Activated CD8-positive, alpha-beta memory T cell treated with anti-CD3 and anti-CD28 coated beads for 48 hours (primary cell): Measurements from ENCODE around the gene MORN1.
A peak's percentile ranks its signal among the peaks of the same experiment; 100 is the strongest.
"Not testable (repeated sequence)": the region's sequence is repeated elsewhere in the genome, so short reads cannot be mapped to it uniquely, and the experiment has no call there.

Source experiments
- DNase-seq, 3 experiments: peaks; one replicate each; pipeline ENCODE4 v3.0.0-alpha.2; 2020; ENCODE audit warnings: low read depth in 2 of 3, low spot score in 2 of 3

MORN1 gene

DNA sequence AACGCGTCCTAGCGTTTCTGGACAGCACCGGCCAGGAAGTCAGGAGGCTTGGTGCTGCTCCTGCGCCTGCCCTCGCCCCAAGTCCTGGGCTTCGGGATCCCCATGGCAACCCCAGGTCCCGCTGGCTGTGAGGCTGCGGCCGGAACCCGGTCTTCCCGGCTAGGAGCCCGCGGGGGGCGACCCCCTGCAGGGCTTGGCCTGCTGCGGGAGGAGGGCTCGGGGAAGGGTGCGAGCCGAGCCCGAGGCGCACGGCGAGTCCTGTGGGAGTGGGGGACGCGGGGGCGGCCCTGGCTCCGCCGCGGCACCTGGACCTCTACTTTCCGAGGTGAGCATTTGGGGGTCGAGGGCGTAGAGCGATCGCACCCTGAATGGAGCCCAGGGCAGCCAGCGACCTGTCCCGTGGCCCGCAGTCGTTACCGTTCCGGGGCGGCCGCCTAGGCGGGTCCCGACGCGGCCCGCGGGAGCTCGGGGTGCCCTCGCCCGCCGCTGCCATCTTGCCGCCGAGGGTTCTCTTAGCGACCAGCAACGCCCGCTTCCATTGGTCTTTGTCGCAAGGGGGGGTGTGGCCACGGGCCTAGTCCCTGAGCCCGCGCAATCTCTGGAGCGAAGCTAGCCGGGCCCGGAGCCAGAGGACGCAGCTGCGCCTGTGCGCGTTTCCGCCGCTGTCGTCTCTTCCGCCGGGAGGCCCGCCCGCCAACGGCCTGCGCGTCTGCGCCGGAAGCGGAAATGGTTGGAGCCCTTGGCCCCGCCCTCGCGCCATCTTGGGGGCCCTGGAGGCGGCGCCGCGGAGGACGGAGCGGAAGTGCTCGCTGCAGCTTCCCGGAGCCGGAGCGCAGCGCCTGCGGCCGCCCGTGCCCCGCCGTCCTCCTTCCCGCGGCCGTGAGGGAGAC, at the start of gene MORN1, which contains the start of gene RER1:
TSS of gene MORN1 (minus strand) at position 514 of the 890 bp plus-strand sequence. CDS start at position 493, 21 bp downstream.
TSS of gene RER1 (plus strand) at position 801 of the 890 bp plus-strand sequence. CDS start 3,950 bp downstream, outside the sequence.
- DNase-seq = peak; percentile 87 to 99 (median 94)

DNA sequence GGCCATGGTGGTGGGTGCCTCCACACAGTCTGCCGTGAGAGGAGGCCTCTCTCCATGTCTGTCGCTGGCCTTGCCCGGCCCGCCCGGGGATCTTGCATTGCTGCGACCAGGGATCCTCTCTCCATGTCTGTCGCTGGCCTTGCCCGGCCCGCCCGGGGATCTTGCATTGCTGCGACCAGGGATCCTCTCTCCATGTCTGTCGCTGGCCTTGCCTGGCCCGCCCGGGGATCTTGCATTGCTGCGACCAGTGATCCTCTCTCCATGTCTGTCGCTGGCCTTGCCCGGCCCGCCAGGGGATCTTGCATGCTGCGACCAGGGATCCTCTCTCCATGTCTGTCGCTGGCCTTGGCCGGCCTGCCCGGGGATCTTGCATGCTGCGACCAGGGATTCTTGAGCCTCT, 49.0 kb upstream of the MORN1 start:
- DNase-seq = not testable (repeated sequence)

DNA sequence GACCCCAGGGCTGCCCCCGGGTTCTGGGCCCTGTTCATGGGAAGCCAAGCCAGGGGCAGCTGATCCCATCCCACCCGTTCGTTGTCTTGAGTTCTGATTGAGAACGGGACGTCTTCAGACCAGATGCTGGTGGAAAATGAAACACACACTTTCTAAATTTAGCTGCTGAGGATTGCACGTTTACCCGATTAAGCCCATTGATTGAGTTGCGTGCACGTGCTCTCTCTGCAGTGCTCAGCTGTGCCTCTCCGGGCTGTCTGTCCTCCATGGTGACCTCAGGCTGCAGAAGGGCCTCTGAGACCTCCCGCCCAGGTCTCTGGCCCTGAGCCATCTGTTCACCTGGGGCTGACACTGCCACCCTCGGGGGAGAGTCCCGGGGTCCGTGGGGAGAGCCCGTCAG, 48.0 kb upstream of the MORN1 start:
- no peak for DNase-seq

- no peak for DNase-seq
Measured at GRCh38 chr1:2438641-2439040, 47.3 kb upstream of the MORN1 start.

- no peak for DNase-seq
Measured at GRCh38 chr1:2438038-2438437, 46.7 kb upstream of the MORN1 start.

DNA sequence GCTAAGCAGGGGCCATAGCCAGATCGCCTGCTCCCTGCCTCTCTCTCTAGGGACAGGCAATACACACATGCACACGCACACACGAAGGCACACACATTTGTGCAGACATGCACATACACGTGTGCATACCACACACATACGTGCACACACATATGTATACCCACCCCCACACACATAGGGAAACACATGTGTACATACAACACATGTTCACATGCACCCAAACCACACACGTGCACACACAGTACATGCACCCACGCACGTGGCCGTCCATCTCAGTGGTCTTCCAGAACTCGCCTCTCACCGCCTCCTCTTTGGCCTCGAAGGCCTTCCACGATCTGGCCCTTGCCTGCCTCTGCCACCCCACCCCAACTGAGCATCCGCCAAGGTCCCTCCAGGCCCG, 46.3 kb upstream of the MORN1 start:
- no peak for DNase-seq

GRCh38 chr1:2436876-2437275, 45.5 kb upstream of the MORN1 start:
- no peak for DNase-seq

DNA sequence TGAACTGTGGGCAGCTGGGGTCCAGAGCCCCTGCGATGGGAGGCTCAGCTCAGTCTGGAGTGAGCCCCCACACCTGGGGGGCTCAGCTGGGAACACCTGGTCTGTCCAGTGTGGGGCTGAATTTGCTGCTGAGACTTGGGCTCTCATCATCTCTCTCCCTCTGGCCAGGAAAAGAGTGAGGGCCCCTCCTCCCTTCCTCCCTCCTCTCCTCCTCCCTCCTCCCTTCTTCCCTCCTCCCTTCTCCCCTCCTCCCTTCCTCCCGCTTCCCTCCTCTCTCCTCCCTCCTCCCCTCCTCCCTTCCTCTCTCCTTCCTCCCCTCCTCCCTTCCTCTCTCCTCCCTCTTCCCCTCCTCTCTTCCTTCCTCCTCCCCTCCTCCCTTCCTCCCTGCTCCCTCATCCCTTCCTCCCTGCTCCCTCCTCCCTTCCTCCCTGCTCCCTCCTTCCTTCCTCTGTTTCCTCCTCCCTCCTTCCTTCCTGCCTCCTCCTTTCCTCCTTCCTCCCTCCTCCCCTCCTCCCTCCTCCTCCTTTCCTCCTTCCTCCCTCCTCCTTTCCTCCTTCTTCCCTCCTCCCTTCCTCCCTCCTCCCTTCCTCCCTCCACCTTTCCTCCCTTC, 44.5 kb upstream of the MORN1 start:
- DNase-seq = no peak

- no peak for DNase-seq
Measured at GRCh38 chr1:2435091-2435490, 43.7 kb upstream of the MORN1 start.

- DNase-seq = no peak
Measured at GRCh38 chr1:2433936-2434655, 42.7 kb upstream of the MORN1 start.

DNA sequence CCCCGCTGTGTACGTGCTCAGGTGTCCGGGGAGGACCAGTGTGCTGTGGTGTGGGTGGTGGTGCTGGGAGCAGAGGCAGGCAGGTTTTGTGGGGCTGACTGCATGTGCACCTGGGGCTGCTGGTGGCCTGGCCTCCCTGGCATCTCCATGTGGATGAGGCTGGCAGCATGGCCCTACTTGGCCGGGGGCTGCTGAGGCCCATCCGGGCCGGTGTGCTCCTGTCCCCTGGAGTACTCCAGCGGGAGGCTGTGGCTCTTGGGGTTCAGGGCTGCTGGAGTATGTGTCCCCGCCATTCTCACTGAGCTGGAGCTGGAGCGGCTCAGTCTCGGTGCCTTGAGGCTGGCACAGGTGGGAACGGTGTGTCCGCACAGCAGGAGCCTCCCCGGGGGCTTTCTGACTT, 41.8 kb upstream of the MORN1 start:
- no peak for DNase-seq

DNA sequence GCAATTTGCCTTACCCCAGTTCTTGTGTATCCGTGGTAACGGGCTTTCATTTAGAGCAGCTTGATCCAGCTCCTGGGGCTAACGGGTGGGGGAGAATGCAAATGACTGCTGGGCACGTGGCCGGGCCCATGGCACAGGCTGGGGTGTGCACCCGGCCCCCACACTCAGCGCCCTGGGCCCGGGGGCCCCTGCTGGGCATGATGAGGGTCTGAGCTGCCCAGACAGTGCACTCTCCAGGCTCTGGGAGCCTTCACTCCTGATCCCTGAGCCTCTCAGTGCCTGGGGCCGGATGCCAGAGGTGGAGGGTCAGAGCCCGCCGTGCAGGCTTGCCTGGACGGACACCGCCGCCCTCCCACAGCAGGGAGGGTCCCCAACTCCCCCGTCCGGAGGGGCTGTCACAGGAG, 41.1 kb upstream of the MORN1 start:
- no peak for DNase-seq

- DNase-seq = no peak
Measured at GRCh38 chr1:2431518-2431917, 40.2 kb upstream of the MORN1 start.

GRCh38 chr1:2431103-2431502, 39.7 kb upstream of the MORN1 start:
- DNase-seq = no peak

- no peak for DNase-seq
Measured at GRCh38 chr1:2430592-2430973, 39.2 kb upstream of the MORN1 start.

DNA sequence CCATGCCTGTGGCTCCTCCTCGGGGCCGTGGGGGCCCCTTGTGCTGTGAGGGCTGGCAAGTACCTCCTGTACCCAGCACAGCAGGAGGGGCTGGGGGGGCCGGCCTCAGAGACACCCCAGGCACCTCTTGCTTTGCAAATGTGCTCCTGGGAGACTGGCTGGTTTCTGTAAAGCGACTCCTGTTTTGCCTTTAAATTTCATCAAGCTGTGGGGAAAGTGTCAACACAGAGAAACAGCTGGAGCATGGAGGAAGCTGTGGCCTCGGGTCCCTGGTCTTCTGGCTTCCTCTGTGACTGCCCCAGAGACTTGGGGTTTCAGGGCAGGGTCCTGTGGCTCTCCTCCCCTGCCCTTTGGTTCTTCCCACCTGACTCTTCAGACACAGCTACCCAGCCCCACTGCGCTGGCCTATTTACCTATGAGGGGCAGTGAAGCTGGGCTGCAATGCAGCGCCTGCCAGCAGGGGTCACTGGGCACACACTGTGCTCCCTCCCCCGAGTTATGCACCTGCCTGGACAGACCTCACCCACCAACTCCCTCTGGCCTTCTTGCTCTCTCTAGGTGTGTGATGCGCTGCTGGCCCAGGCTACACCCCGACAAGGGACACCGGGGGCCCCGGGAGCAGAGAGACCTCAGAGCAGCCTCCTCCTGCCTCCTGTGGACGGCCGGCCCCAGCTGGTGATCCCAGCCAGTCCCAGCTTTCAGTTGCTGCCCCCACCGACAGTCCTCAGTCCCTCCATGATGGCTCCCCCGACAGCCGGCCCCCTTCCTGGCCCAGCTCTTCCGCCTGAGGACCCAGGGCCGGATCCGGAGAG, 38.6 kb upstream of the MORN1 start:
- DNase-seq = no peak

DNA sequence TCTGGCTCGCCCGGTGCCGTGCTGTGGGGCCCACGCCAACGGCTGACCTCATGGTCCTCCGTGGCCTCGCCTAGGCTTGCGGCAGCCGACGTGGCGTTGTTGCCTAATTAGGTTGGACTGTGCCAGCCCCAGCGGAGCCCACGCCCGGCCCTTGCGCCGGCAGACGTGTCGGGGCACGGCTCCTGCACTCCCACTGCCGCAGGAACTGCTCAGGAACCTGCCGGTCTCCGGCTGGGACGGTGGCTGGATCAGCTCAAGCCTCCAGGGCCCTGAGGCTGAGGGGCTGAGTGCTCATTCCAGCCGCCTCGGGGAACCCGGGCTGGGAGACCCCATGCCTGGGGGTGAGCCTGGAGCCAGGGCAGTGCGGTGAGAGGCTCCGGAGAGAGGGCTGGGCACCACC, 37.1 kb upstream of the MORN1 start:
- no peak for DNase-seq

DNA sequence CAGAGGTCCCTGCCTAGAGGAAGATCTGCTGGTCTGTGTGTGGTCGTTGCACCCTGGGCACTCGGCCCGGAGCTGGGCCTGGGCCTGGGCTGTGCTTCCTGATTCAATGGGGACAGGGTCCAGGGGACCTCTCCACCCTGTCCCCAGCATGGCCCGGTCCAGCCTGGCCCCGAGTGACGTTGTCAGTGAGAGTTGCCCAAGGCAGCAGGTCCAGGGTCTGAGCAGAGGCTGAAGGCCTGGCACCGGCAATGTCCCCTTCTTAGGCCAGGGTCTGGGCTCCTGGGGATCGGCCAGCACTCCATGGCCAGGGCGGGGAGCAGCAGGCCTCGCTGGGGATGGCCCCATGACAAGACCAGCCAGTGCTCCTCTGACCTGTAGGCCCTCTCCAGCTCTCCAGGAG, 36.6 kb upstream of the MORN1 start:
- no peak for DNase-seq

DNA sequence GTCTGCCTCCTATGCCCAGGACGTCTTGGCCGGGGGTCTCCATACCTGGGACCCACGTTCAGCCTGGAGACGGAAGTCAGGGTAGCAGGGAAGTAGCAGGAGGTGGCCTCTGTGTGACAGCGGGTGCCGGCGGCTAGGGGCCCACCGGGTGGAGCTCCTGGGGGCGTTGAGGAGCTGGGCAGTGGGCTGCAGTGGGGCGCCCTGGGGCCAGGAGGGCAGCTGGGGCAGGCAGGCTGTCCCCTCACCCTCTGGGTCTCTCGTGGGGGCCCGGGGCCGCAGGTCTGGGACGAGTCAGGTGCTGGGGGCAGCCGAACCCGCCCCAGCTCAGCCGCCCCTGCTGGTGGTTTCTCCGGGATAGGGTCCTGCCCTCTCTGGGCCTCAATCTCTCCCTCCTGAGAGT, 35.7 kb upstream of the MORN1 start:
- DNase-seq = no peak

DNA sequence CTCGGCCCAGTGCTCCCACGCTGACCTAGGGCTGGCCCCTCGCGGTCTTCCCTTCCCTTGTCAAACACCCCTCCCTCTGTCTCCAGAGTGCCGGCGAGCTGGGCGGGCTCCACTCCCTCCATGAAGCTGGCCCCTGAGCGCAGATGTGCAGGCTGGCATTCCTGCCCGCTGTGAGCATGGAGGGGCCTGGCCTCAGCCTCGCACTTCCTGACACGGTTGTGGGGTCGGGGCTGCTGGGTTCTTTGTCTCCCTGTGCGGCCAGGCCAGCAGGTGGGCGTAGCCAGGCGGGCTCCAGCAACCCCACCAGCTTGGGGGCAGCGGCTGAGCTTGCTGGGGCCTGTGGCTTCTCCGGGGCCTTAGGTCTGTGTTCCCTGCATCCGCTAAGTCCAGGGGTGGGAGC, 35.2 kb upstream of the MORN1 start:
- no peak for DNase-seq

- no peak for DNase-seq
Measured at GRCh38 chr1:2425892-2426291, 34.5 kb upstream of the MORN1 start.
